WTC11 (cell line): ENCODE data around the gene GABBR2. TPM values are rescaled to one million over a fixed set of nuclear protein-coding genes. Genes with fewer than 3 reads are reported as not detected.

ENCODE experiments used
- ATAC-seq: fragments of 200-7000 bp; cut with Tn5 transposase; 2 replicates; pipeline ENCODE4 v1.10.0; 2021; ENCODE audit warnings: mild to moderate bottlenecking, moderate library complexity
- CTCF ChIA-PET: fragments of 300-600 bp; sonication (Branson Sonifier 250); formaldehyde crosslinking; loops from one replicate; lab custom pipeline; 2021; ENCODE audit warnings: antibody characterized with exemption; lab: Charles Lee
- POLR2A ChIA-PET: fragments of 350-600 bp; sonication (Branson Sonifier 250); formaldehyde crosslinking; loops from one replicate; lab custom pipeline; 2021; ENCODE audit warnings: antibody characterized with exemption; lab: Charles Lee
- DNase-seq: peaks from one replicate; pipeline ENCODE4 v3.0.0; 2021; ENCODE audit warnings: low spot score
- H3K27ac Mint-ChIP-seq: 2 replicates; pipeline ENCODE4 v1.8.0; 2021; ENCODE audit warnings: mixed read lengths
- H3K27me3 Mint-ChIP-seq: 2 replicates; pipeline ENCODE4 v1.8.0; 2021; ENCODE audit warnings: low read depth, mild to moderate bottlenecking, moderate library complexity, mixed read lengths
- H3K36me3 Mint-ChIP-seq: 2 replicates; pipeline ENCODE4 v1.8.0; 2021; ENCODE audit warnings: mixed read lengths
- H3K4me1 Mint-ChIP-seq: 2 replicates; pipeline ENCODE4 v1.8.0; 2022; ENCODE audit warnings: mixed read lengths
- H3K4me3 Mint-ChIP-seq: 2 replicates; pipeline ENCODE4 v1.8.0; 2021; ENCODE audit warnings: mild to moderate bottlenecking, moderate library complexity, mixed read lengths
- H3K9me3 Mint-ChIP-seq: 2 replicates; pipeline ENCODE4 v1.8.0; 2021; ENCODE audit warnings: mixed read lengths
- ATF3 ChIP-seq: sonication (generic); formaldehyde crosslinking; conservative IDR thresholded peaks from 2 replicates; pipeline ENCODE4 v1.8.1; 2022; ENCODE audit warnings: mild to moderate bottlenecking, missing genetic modification reagents
- E2F4 ChIP-seq: sonication (generic); formaldehyde crosslinking; IDR thresholded peaks from 2 replicates; pipeline ENCODE4 v1.8.1; 2022; ENCODE audit warnings: low read depth, mild to moderate bottlenecking, moderate library complexity, missing genetic modification reagents, borderline replicate concordance
- ELF4 ChIP-seq: sonication (generic); formaldehyde crosslinking; IDR thresholded peaks from 2 replicates; pipeline ENCODE4 v1.8.1; 2022; ENCODE audit warnings: low read depth, mild to moderate bottlenecking, moderate library complexity, missing genetic modification reagents
- GTF2I ChIP-seq: fragments of 250-450 bp; sonication (Bioruptor Pico); conservative IDR thresholded peaks from 2 replicates; pipeline ENCODE4 v1.4.0; 2021; ENCODE audit warnings: mild to moderate bottlenecking
- NR2C2 ChIP-seq: sonication (generic); formaldehyde crosslinking; IDR thresholded peaks from 2 replicates; pipeline ENCODE4 v1.8.0; 2022; ENCODE audit warnings: mild to moderate bottlenecking, missing genetic modification reagents
- PREB ChIP-seq: sonication (generic); formaldehyde crosslinking; IDR thresholded peaks from 2 replicates; pipeline ENCODE4 v1.8.1; 2022; ENCODE audit warnings: mild to moderate bottlenecking, missing genetic modification reagents, moderate library complexity, borderline replicate concordance
- SOX15 ChIP-seq: fragments of 250-450 bp; sonication (Bioruptor Pico); IDR thresholded peaks from 2 replicates; pipeline ENCODE4 v1.9.0; 2021; ENCODE audit warnings: mild to moderate bottlenecking
- TCF7 ChIP-seq: sonication (generic); formaldehyde crosslinking; IDR thresholded peaks from 2 replicates; pipeline ENCODE4 v1.8.0; 2022; ENCODE audit warnings: mild to moderate bottlenecking, low read depth, missing genetic modification reagents, moderate library complexity
- TEAD1 ChIP-seq: sonication (generic); formaldehyde crosslinking; IDR thresholded peaks from 2 replicates; pipeline ENCODE4 v1.8.0; 2022; ENCODE audit warnings: mild to moderate bottlenecking, missing genetic modification reagents
- TEAD4 ChIP-seq: sonication (generic); formaldehyde crosslinking; IDR thresholded peaks from 2 replicates; pipeline ENCODE4 v1.8.0; 2022; ENCODE audit warnings: mild to moderate bottlenecking, missing genetic modification reagents
- USF1 ChIP-seq: sonication (generic); formaldehyde crosslinking; IDR thresholded peaks from 2 replicates; pipeline ENCODE4 v1.8.0; 2022; ENCODE audit warnings: mild to moderate bottlenecking, missing genetic modification reagents
- ZNF425 ChIP-seq: fragments of 250-450 bp; sonication (Bioruptor Pico); conservative IDR thresholded peaks from 2 replicates; pipeline ENCODE4 v1.9.0; 2021; ENCODE audit warnings: mild to moderate bottlenecking
- ZNF532 ChIP-seq: fragments of 250-450 bp; sonication (Bioruptor Pico); IDR thresholded peaks from 2 replicates; pipeline ENCODE4 v1.9.0; 2021; ENCODE audit warnings: mild to moderate bottlenecking, borderline replicate concordance
- total RNA-seq: library from RNA; stranded (reverse); gene quantifications from 3 replicates; pipeline ENCODE4 v1.2.3, GENCODE V29; 2021

Gene GABBR2
- total RNA-seq, 1 experiment from 2014 or later = 0.92 TPM

- no peak for DNase-seq
- no peaks in the 10 kb centered on the region; the same call in 1 of the 2 replicates for H3K27me3 Mint-ChIP-seq
- TF ChIP-seq ZNF532 (no peak), TCF7 (CRISPR knock-in tag) (no peak), PREB (CRISPR knock-in tag) (no peak), GTF2I (CRISPR knock-in tag) (no peak), TEAD1 (CRISPR knock-in tag) (no peak), E2F4 (CRISPR knock-in tag) (no peak), TEAD4 (CRISPR knock-in tag) (no peak), ELF4 (CRISPR knock-in tag) (no peak), NR2C2 (CRISPR knock-in tag) (no peak), USF1 (no peak), SOX15 (CRISPR knock-in tag) (no peak), ZNF425 (CRISPR knock-in tag) (no peak), ATF3 (CRISPR knock-in tag) (no peak)
- TF ChIP-seq, all 79 proteins: peak for 0
- ChIA-PET POLR2A (no interaction called here), CTCF (no interaction called here)
- ATAC-seq = no peak
- H3K4me3 Mint-ChIP-seq = no peak overlapping the region
- H3K4me1 Mint-ChIP-seq = no peaks in the 10 kb centered on the region
- no peaks in the 10 kb centered on the region for H3K36me3 Mint-ChIP-seq
- peaks cover 12% of the 10 kb centered on the region for H3K9me3 Mint-ChIP-seq
- H3K27ac Mint-ChIP-seq = no peak overlapping the region
These were observed 366.5 kb downstream of the GABBR2 start for GRCh38 chr9:98342098-98342819.
